BJ (cell line): ENCODE results near the gene FSTL1. TPM values are rescaled to one million over a fixed set of nuclear protein-coding genes. Genes with fewer than 3 reads are reported as not detected.
A peak's percentile ranks its signal among the peaks of the same experiment; 100 is the strongest.

Experiments used
- CTCF ChIA-PET: fragments of 350-600 bp; formaldehyde crosslinking; extraction: SDS; loops from one replicate; lab custom pipeline; 2021; ENCODE audit warnings: antibody characterized with exemption, inconsistent platforms; lab: Yijun Ruan, JAX
- POLR2A ChIA-PET: fragments of 300-600 bp; sonication (Branson Sonifier 250); formaldehyde crosslinking; extraction: SDS; loops from one replicate; lab custom pipeline; 2021; ENCODE audit warnings: antibody characterized with exemption; lab: Charles Lee
- DNase-seq: peaks from one replicate; pipeline ENCODE4 v3.0.0-alpha.2; 2011; ENCODE audit warnings: low read depth
- H3K27me3 ChIP-seq: 2 replicates; pipeline ENCODE4 v1.6.0; 2011; ENCODE audit warnings: low read length; ENCODE audit not compliant: control insufficient read depth, insufficient read depth
- H3K36me3 ChIP-seq: 2 replicates; pipeline ENCODE4 v1.5.1; 2011; ENCODE audit warnings: low read length; ENCODE audit not compliant: control insufficient read depth, insufficient read depth
- H3K4me3 ChIP-seq: 2 replicates; pipeline ENCODE4 v1.5.1; 2011; ENCODE audit warnings: low read depth, mild to moderate bottlenecking, control low read depth, low read length
- polyA plus RNA-seq: library from polyadenylated mRNA; depleted of rRNA; stranded (reverse); fragments of >200 nt; gene quantifications from 2 replicates; pipeline ENCODE4 v1.2.3, GENCODE V29; 2011
- TF ChIP-seq, protein P1 (sequence below): IDR thresholded peaks from 2 replicates; pipeline ENCODE4 v1.5.1; 2011; ENCODE audit warnings: low read depth, mild to moderate bottlenecking, control low read depth, inconsistent platforms, low read length, moderate library complexity; ENCODE audit not compliant: insufficient read depth

Gene FSTL1
- polyA plus RNA-seq, 1 experiment: 4,020 TPM

GRCh38 chr3:120442975-120443517 is 7.7 kb downstream of the FSTL1 start:
- no peak overlapping the region for H3K4me3 ChIP-seq
- H3K27me3 ChIP-seq: no peaks in the 10 kb centered on the region
- H3K36me3 ChIP-seq: peaks cover 20% of the 10 kb centered on the region
- ChIA-PET CTCF (interaction anchor here (0.6 to 7.6 kb wide), 14 partner anchors 10 to 116 kb away, joined by 3 to 48 read pairs (median 4); no protein-coding TSS in a partner anchor), POLR2A (no interaction called here)
- no peak for DNase-seq
- TF ChIP-seq, protein P1, sequence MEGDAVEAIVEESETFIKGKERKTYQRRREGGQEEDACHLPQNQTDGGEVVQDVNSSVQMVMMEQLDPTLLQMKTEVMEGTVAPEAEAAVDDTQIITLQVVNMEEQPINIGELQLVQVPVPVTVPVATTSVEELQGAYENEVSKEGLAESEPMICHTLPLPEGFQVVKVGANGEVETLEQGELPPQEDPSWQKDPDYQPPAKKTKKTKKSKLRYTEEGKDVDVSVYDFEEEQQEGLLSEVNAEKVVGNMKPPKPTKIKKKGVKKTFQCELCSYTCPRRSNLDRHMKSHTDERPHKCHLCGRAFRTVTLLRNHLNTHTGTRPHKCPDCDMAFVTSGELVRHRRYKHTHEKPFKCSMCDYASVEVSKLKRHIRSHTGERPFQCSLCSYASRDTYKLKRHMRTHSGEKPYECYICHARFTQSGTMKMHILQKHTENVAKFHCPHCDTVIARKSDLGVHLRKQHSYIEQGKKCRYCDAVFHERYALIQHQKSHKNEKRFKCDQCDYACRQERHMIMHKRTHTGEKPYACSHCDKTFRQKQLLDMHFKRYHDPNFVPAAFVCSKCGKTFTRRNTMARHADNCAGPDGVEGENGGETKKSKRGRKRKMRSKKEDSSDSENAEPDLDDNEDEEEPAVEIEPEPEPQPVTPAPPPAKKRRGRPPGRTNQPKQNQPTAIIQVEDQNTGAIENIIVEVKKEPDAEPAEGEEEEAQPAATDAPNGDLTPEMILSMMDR: peak; percentile 41

- no peak overlapping the region for H3K4me3 ChIP-seq
- ChIA-PET POLR2A (no interaction called here), CTCF (interaction anchor here (1.2 to 7.6 kb wide), 4 partner anchors 19 to 117 kb away, joined by 4 to 48 read pairs (median 10); no protein-coding TSS in a partner anchor)
- DNase-seq: no peak
- TF ChIP-seq, protein P1: no peak
- peaks cover 18% of the 10 kb centered on the region for H3K36me3 ChIP-seq
- H3K27me3 ChIP-seq: no peaks in the 10 kb centered on the region
Observed at GRCh38 chr3:120441776-120442175, 9.0 kb downstream of the FSTL1 start.

DNA sequence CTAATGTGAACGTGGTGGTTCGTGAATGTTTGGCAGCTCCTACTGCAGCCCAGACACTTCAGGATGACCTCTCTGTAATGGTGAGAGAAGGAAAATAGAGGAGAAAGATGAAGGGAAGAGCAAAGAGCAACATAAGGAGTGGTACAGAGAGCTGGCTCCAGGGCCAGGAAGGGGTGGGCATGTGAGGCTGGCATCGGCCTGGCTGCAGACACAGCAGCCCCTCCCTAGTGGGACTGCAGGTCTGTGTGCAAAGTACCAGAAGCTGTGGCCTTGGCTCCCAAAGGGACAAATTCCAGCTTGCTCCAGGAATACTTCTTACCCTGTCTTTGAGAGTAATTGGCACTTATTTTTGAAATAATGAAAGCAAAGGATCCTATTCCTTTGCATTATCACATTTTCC is 10.0 kb downstream of the FSTL1 start:
- no peak overlapping the region for H3K4me3 ChIP-seq
- CTCF ChIA-PET: interaction anchor here (1.2 to 7.6 kb wide), 4 partner anchors 18 to 118 kb away, joined by 4 to 48 read pairs (median 10); no protein-coding TSS in a partner anchor
- POLR2A ChIA-PET: interaction anchor here (1.8 kb wide), 1 partner anchor 8 kb away, joined by 8 read pairs; no protein-coding TSS in a partner anchor

GRCh38 chr3:120440001-120440703 is 10.6 kb downstream of the FSTL1 start:
- ChIA-PET CTCF (interaction anchor here (1.3 to 7.6 kb wide), 4 partner anchors 18 to 119 kb away, joined by 3 to 48 read pairs (median 10); no protein-coding TSS in a partner anchor), POLR2A (interaction anchor here (0.7 to 1.8 kb wide), 2 partner anchors 9 to 192 kb away, joined by 3 to 8 read pairs; no protein-coding TSS in a partner anchor)
- no peak for DNase-seq
- Histone ChIP-seq H3K36me3 (peaks cover 20% of the 10 kb centered on the region), H3K4me3 (no peak overlapping the region), H3K27me3 (no peaks in the 10 kb centered on the region)
- TF ChIP-seq, protein P1: no peak

More for the DNA sequence above, 10.0 kb downstream of the FSTL1 start:
- DNase-seq: no peak
- peaks cover 20% of the 10 kb centered on the region for H3K36me3 ChIP-seq
- TF ChIP-seq, protein P1: no peak
- no peaks in the 10 kb centered on the region for H3K27me3 ChIP-seq
